Karpas-422 (cell line): ENCODE measurements around the gene ZNF324B. TPM values are rescaled to one million over a fixed set of nuclear protein-coding genes. Genes with fewer than 3 reads are reported as not detected.
"Not testable (repeated sequence)": the region's sequence is repeated elsewhere in the genome, so short reads cannot be mapped to it uniquely, and the experiment has no call there.

ENCODE experiments used
- DNase-seq: peaks from one replicate; pipeline ENCODE4 v3.0.0-alpha.2; 2015
- H2AFZ ChIP-seq: fragments of 200-600 bp; sonication (generic); 2 replicates; pipeline ENCODE4 v1.6.1; 2014; ENCODE audit warnings: antibody characterized with exemption, low read length, mixed read lengths
- H3K27ac ChIP-seq: fragments of 200-600 bp; sonication (generic); 2 replicates; pipeline ENCODE4 v1.5.1; 2014; ENCODE audit warnings: mild to moderate bottlenecking, low read length, moderate library complexity
- H3K27me3 ChIP-seq: fragments of 200-600 bp; sonication (generic); 2 replicates; pipeline ENCODE4 v1.6.1; 2014; ENCODE audit warnings: low read length, mixed read lengths
- H3K36me3 ChIP-seq: fragments of 200-600 bp; sonication (generic); 2 replicates; pipeline ENCODE4 v1.6.1; 2014; ENCODE audit warnings: low read length, mixed read lengths; ENCODE audit not compliant: insufficient read depth
- H3K4me1 ChIP-seq: fragments of 200-600 bp; sonication (generic); 2 replicates; pipeline ENCODE4 v1.6.1; 2014; ENCODE audit warnings: mild to moderate bottlenecking, low read length, mixed read lengths
- H3K4me2 ChIP-seq: fragments of 200-600 bp; sonication (generic); 2 replicates; pipeline ENCODE4 v1.6.1; 2014; ENCODE audit warnings: low read length, low read depth, mild to moderate bottlenecking; ENCODE audit not compliant: poor library complexity, severe bottlenecking
- H3K4me3 ChIP-seq: fragments of 200-600 bp; sonication (generic); 2 replicates; pipeline ENCODE4 v1.5.1; 2014; ENCODE audit warnings: mild to moderate bottlenecking, antibody characterized with exemption, low read length, mixed read lengths
- H3K79me2 ChIP-seq: fragments of 200-600 bp; sonication (generic); 2 replicates; pipeline ENCODE4 v1.6.1; 2014; ENCODE audit warnings: mild to moderate bottlenecking, low read length, mixed read lengths
- H3K9ac ChIP-seq: fragments of 200-600 bp; sonication (generic); 2 replicates; pipeline ENCODE4 v1.6.0; 2014; ENCODE audit warnings: low read length
- H3K9me2 ChIP-seq: fragments of 200-600 bp; sonication (generic), shearing (Covaris generic); replicated peaks from 2 replicates; pipeline ENCODE4 v1.6.0; 2014; ENCODE audit warnings: mild to moderate bottlenecking, low read length, moderate library complexity; ENCODE audit not compliant: insufficient read depth
- H3K9me3 ChIP-seq: fragments of 300-700, 200-600 bp; sonication (generic); 2 replicates; pipeline ENCODE4 v1.6.1; 2014; ENCODE audit warnings: low read length, mixed read lengths
- H4K20me1 ChIP-seq: fragments of 200-600 bp; sonication (generic); 2 replicates; pipeline ENCODE4 v1.6.1; 2014; ENCODE audit warnings: mild to moderate bottlenecking, antibody characterized with exemption, low read length, low read depth; ENCODE audit not compliant: insufficient read depth
- total RNA-seq: library from RNA; depleted of rRNA; stranded (reverse); fragments of >200 nt; shearing (Covaris generic); gene quantifications from 2 replicates; pipeline ENCODE4 v1.2.3, GENCODE V29; 2014; ENCODE audit warnings: low replicate concordance

Gene ZNF324B
- total RNA-seq, 1 experiment from 2014 or later = 22.5 TPM

DNA sequence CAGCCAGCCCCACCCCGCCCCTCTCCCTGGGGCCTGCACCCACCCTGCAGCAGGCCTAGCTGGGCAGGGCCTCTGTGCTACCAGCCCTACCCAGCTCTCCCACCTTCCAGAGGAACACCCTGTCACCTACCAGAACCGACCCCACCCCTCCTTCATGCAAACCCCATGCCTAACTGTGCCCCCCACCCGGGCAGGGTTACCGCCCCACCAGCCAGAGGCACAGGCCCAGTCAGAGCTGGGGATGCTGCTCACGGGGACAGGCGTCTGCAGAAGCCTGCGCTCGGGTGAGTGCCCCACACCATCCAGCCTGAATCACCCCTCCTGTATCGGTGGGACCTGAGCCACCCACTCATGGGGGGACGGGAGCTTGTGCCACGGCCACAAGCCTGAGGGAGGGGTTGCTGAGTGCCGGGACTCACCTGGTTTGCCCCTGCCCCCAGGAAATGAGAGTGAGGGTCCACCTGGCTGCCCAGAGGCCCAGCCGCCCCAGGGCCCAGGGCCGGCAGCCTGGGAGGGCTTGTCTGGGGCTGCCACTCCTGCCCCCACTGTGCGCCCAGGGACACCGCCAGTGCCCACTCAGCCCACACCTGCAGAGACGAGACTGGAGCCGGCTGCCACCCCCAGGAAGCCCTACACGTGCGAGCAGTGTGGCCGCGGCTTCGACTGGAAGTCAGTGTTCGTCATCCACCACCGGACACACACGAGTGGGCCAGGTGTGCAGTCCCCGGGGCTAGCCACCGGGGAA is 28.5 kb downstream of the ZNF324B start:
- Histone ChIP-seq H3K79me2 (peaks cover 9% of the 10 kb centered on the region; the same call in 1 of the 2 replicates), H3K9me2 (no peaks in the 10 kb centered on the region), H3K36me3 (no peaks in the 10 kb centered on the region), H3K9ac (no peak overlapping the region), H3K4me1 (peaks cover 21% of the 10 kb centered on the region), H3K4me2 (no peak overlapping the region), H3K4me3 (no peak overlapping the region), H3K9me3 (no peaks in the 10 kb centered on the region), H3K27me3 (no peaks in the 10 kb centered on the region), H2AFZ (no peak overlapping the region), H4K20me1 (no peaks in the 10 kb centered on the region), H3K27ac (no peak overlapping the region)
- DNase-seq = no peak

DNA sequence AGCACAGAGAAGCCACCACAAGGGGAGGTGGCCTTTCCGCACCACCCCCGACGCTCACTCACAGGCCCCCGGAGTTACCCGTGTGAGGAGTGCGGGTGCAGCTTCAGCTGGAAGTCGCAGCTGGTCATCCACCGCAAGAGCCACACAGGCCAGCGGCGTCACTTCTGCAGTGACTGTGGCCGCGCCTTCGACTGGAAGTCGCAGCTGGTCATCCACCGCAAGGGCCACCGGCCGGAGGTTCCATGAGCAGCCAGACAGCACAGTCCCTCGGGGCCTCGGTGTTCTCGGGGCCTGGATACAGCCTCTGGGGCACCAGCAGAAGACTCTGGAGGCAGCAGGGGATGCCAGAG is 29.0 kb downstream of the ZNF324B start:
- H3K27ac ChIP-seq = no peak overlapping the region
- no peak overlapping the region for H2AFZ ChIP-seq
- H3K9me3 ChIP-seq = no peaks in the 10 kb centered on the region
- H3K9me2 ChIP-seq = no peaks in the 10 kb centered on the region
- H3K27me3 ChIP-seq = no peaks in the 10 kb centered on the region
- peaks cover 16% of the 10 kb centered on the region for H3K4me1 ChIP-seq
- H3K79me2 ChIP-seq = peaks cover 9% of the 10 kb centered on the region; the same call in 1 of the 2 replicates
- H4K20me1 ChIP-seq = no peaks in the 10 kb centered on the region
- H3K36me3 ChIP-seq = no peaks in the 10 kb centered on the region
- no peak for DNase-seq
- no peak overlapping the region for H3K9ac ChIP-seq
- no peak overlapping the region for H3K4me2 ChIP-seq
- H3K4me3 ChIP-seq = no peak overlapping the region

DNA sequence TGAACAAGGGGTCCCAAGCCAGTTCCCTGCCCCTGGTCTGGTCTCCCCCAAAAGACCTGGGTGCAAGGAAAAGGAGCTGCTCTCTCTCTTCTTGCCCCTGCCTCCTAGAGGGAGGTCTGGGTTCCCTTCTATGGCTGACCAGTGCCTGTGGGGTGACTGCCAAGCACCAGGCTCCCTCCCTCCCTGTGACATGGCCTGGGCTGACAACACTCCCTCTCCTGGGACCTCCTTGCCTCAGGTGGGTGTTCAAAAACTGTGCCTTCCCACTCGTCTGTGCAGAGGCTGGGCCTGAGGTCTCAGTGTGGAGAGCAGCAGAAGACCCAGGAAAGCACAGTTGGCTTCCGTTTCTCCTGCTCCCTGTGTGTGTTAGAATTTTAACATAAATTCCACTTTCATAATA is 29.4 kb downstream of the ZNF324B start:
- H2AFZ ChIP-seq = no peak overlapping the region
- DNase-seq = no peak
- no peak overlapping the region for H3K27ac ChIP-seq
- H3K9me3 ChIP-seq = no peaks in the 10 kb centered on the region
- no peaks in the 10 kb centered on the region for H3K27me3 ChIP-seq
- H3K4me2 ChIP-seq = no peak overlapping the region
- H3K36me3 ChIP-seq = no peaks in the 10 kb centered on the region
- peaks cover 15% of the 10 kb centered on the region for H3K4me1 ChIP-seq
- no peak overlapping the region for H3K9ac ChIP-seq
- no peak overlapping the region for H3K4me3 ChIP-seq
- H3K79me2 ChIP-seq = peaks cover 9% of the 10 kb centered on the region; the same call in 1 of the 2 replicates
- H3K9me2 ChIP-seq = no peaks in the 10 kb centered on the region
- no peaks in the 10 kb centered on the region for H4K20me1 ChIP-seq

DNA sequence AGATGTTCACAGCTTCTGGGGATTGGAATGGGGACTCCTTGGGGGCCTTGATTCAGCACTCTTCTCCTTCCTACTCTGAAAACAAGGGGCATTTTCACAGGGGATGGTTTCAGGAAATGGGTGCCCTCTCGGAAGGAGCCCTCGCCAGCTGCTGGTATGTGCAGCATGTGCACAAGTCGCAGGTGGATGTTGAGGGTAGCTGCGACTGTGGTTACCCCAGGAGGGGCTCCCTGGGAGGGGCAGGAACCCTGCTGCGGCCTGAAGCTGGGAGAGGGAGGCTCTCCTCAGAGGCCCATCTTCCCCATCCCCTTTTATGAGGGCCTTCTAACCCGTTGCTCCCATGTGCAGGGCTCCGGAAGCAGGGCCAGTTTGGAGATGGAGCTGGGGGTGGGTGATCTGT is 30.9 kb downstream of the ZNF324B start:
- no peak overlapping the region for H3K9ac ChIP-seq
- H3K4me1 ChIP-seq = peaks cover 4% of the 10 kb centered on the region
- H3K9me2 ChIP-seq = no peaks in the 10 kb centered on the region
- H2AFZ ChIP-seq = no peak overlapping the region
- H3K27me3 ChIP-seq = no peaks in the 10 kb centered on the region
- no peak overlapping the region for H3K4me2 ChIP-seq
- no peak for DNase-seq
- no peak overlapping the region for H3K4me3 ChIP-seq
- no peaks in the 10 kb centered on the region for H4K20me1 ChIP-seq
- no peaks in the 10 kb centered on the region for H3K9me3 ChIP-seq
- peaks cover 3% of the 10 kb centered on the region; the same call in 1 of the 2 replicates for H3K79me2 ChIP-seq
- H3K36me3 ChIP-seq = no peaks in the 10 kb centered on the region
- H3K27ac ChIP-seq = no peak overlapping the region

DNA sequence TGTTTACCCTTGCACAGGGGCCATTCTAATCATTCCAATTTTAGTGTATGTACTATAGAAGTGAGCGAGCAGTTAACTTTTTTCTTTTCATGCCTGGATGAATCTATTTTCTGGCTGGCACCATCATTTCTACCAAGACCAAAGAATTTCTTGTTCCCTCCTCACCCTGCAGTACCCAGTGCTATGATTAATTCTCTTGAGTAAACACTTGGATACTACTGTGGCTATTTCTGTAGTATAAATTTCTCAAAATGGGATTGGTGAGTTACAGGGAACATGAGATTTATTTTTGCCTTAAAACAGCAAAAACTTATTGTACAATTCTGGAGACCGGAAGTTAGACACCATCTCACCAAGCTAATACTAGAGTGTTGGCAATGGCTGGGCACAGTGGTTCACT is 32.4 kb downstream of the ZNF324B start:
- H3K9me2 ChIP-seq = no peaks in the 10 kb centered on the region
- H3K79me2 ChIP-seq = no peaks in the 10 kb centered on the region
- no peaks in the 10 kb centered on the region for H3K9me3 ChIP-seq
- H3K9ac ChIP-seq = no peak overlapping the region
- no peaks in the 10 kb centered on the region; the same call in 1 of the 2 replicates for H3K27me3 ChIP-seq
- no peak overlapping the region for H3K27ac ChIP-seq
- no peaks in the 10 kb centered on the region for H4K20me1 ChIP-seq
- no peak for DNase-seq
- H3K36me3 ChIP-seq = no peaks in the 10 kb centered on the region
- H3K4me2 ChIP-seq = no peak overlapping the region
- no peak overlapping the region for H2AFZ ChIP-seq
- no peaks in the 10 kb centered on the region; the same call in 1 of the 2 replicates for H3K4me1 ChIP-seq
- H3K4me3 ChIP-seq = no peak overlapping the region

- not testable (repeated sequence) for H3K79me2 ChIP-seq, H3K9me2 ChIP-seq, H3K9ac ChIP-seq, H3K27me3 ChIP-seq, H3K4me3 ChIP-seq, DNase-seq, H2AFZ ChIP-seq, H3K36me3 ChIP-seq, H4K20me1 ChIP-seq, H3K27ac ChIP-seq, H3K4me1 ChIP-seq, H3K4me2 ChIP-seq, H3K9me3 ChIP-seq
These were observed 32.9 kb downstream of the ZNF324B start for GRCh38 chr19:58484349-58484748.

DNA sequence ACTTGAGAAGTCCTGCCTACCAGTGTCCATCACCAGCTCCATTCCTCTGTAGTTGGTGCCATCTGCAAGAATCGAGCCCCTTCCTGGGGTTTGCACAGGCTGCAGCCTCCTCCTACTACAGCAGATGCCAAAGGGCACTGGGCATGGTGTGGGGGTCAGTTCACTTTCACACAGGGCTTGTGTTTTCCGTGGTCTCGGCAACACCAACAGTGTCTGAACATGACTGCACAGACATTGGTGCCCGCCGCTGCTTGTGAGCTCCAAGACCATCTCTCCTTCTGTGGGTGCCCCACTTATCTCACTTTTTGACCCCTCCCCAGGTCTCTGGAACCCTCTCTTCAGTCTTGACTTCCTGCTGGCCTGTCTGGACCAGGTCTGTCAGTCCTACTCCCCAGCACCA is 40.0 kb downstream of the ZNF324B start:
- H3K9ac ChIP-seq = no peak overlapping the region
- H4K20me1 ChIP-seq = no peaks in the 10 kb centered on the region
- no peaks in the 10 kb centered on the region for H3K79me2 ChIP-seq
- no peaks in the 10 kb centered on the region for H3K9me3 ChIP-seq
- H3K4me2 ChIP-seq = no peak overlapping the region
- no peak overlapping the region for H3K4me3 ChIP-seq
- no peaks in the 10 kb centered on the region for H3K9me2 ChIP-seq
- H3K36me3 ChIP-seq = no peaks in the 10 kb centered on the region
- no peak for DNase-seq
- H3K27ac ChIP-seq = no peak overlapping the region
- no peak overlapping the region for H2AFZ ChIP-seq
- no peaks in the 10 kb centered on the region; the same call in 1 of the 2 replicates for H3K27me3 ChIP-seq
- H3K4me1 ChIP-seq = no peaks in the 10 kb centered on the region; the same call in 1 of the 2 replicates

DNA sequence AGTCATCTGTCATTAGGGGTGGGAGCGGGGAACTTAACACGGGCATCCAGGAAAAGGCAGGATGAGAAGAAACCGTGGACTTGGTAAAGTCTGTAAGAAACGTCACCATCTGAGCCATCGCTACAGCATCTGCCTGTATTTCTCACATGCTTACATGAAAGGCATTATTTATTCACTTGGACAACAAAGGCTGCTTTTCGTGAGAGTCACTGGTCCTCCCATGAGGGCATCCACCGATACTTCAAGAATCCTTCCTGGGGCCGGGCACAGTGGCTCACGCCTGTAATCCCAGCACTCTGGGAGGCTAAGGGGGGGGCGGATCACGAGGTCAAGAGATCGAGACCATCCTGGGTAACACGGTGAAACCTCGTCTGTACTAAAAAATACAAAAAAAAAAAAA is 40.8 kb downstream of the ZNF324B start:
- Histone ChIP-seq H3K4me3 (no peak overlapping the region), H3K27me3 (no peaks in the 10 kb centered on the region; the same call in 1 of the 2 replicates), H3K9ac (no peak overlapping the region), H3K36me3 (no peaks in the 10 kb centered on the region), H2AFZ (no peak overlapping the region), H3K27ac (no peak overlapping the region), H3K79me2 (no peaks in the 10 kb centered on the region), H3K4me1 (no peaks in the 10 kb centered on the region; the same call in 1 of the 2 replicates), H4K20me1 (no peaks in the 10 kb centered on the region), H3K4me2 (no peak overlapping the region), H3K9me2 (no peaks in the 10 kb centered on the region), H3K9me3 (no peaks in the 10 kb centered on the region)
- DNase-seq = no peak
